Keratinocyte (primary cell): ENCODE data around the gene TBXT. TPM values are rescaled to one million over a fixed set of nuclear protein-coding genes. Genes with fewer than 3 reads are reported as not detected.

Experiments used
- DNase-seq: peaks from one replicate; pipeline ENCODE4 v3.0.0-alpha.2; 2011; ENCODE audit warnings: low read depth, missing footprints, low spot score
- FAIRE-seq: peaks from 2 replicates; lab custom pipeline; 2011; peaks lifted over from hg19 to GRCh38; lab: Jason Lieb, UNC
- H2AFZ ChIP-seq: 2 replicates; pipeline ENCODE4 v1.6.0; 2012; ENCODE audit warnings: low read length, control low read depth, inconsistent platforms; ENCODE audit not compliant: control insufficient read depth
- H3K27ac ChIP-seq: 2 replicates; pipeline ENCODE4 v1.5.1; 2011; ENCODE audit warnings: low read length; ENCODE audit not compliant: control insufficient read depth, insufficient read depth
- H3K27me3 ChIP-seq: 3 replicates; pipeline ENCODE4 v1.6.0; 2011; ENCODE audit warnings: low read length; ENCODE audit not compliant: control insufficient read depth, insufficient read depth; ENCODE audit errors: extremely low read depth
- H3K36me3 ChIP-seq, 2 experiments: 2 replicates in 1 of 2; 3 replicates in 1 of 2; pipeline ENCODE4 v1.5.1; 2011; ENCODE audit warnings: low read length in 2 of 2, mild to moderate bottlenecking in 1 of 2; ENCODE audit not compliant: control insufficient read depth in 2 of 2, insufficient read depth in 2 of 2; ENCODE audit errors: extremely low read depth in 1 of 2
- H3K4me1 ChIP-seq: 3 replicates; pipeline ENCODE4 v1.5.1; 2011; ENCODE audit warnings: low read length; ENCODE audit not compliant: control insufficient read depth, insufficient read depth; ENCODE audit errors: extremely low read depth
- H3K4me2 ChIP-seq: 3 replicates; pipeline ENCODE4 v1.6.0; 2011; ENCODE audit warnings: low read depth, low read length; ENCODE audit not compliant: control insufficient read depth, insufficient read depth; ENCODE audit errors: extremely low read depth
- H3K4me3 ChIP-seq, 3 experiments: fragments of 200-600 bp in 1 of 3; sonication (generic) in 1 of 3; 2 replicates in 2 of 3; 3 replicates in 1 of 3; pipeline ENCODE4 v1.5.1; 2011 to 2016; ENCODE audit warnings: low read length in 3 of 3, mild to moderate bottlenecking in 3 of 3, control low read depth in 2 of 3, inconsistent platforms in 1 of 3, low read depth in 1 of 3, mixed read lengths in 1 of 3, mixed run types in 1 of 3, moderate library complexity in 1 of 3; ENCODE audit not compliant: control insufficient read depth in 2 of 3, insufficient read depth in 2 of 3; ENCODE audit errors: extremely low read depth in 1 of 3
- H3K79me2 ChIP-seq: 2 replicates; pipeline ENCODE4 v1.6.0; 2012; ENCODE audit warnings: low read length; ENCODE audit not compliant: control insufficient read depth, insufficient read depth
- H3K9ac ChIP-seq: 3 replicates; pipeline ENCODE4 v1.6.0; 2011; ENCODE audit warnings: low read length; ENCODE audit not compliant: control insufficient read depth, insufficient read depth; ENCODE audit errors: extremely low read depth
- H3K9me1 ChIP-seq: 3 replicates; pipeline ENCODE4 v1.6.0; 2011; ENCODE audit warnings: low read length; ENCODE audit not compliant: control insufficient read depth, insufficient read depth; ENCODE audit errors: extremely low read depth
- H3K9me3 ChIP-seq: 2 replicates; pipeline ENCODE4 v1.5.1; 2012; ENCODE audit warnings: low read depth, low read length; ENCODE audit not compliant: control insufficient read depth
- H4K20me1 ChIP-seq: 3 replicates; pipeline ENCODE4 v1.6.0; 2011; ENCODE audit warnings: low read length; ENCODE audit not compliant: control insufficient read depth, insufficient read depth; ENCODE audit errors: extremely low read depth
- EZH2 ChIP-seq: IDR thresholded peaks from one replicate; pipeline ENCODE4 v1.6.1; 2012; ENCODE audit warnings: inconsistent platforms, mild to moderate bottlenecking, low read length, moderate library complexity
- dilution Hi-C: fragments of 300-500 bp; cut with MboI; formaldehyde crosslinking; loops from one replicate; pipeline ENCODE4 v1.7.0; 2020; ENCODE audit warnings: low sequenced_read_pairs; ENCODE audit not compliant: extremely low pct_ligation_motif_present
- polyA minus RNA-seq, 3 experiments: library from RNA; depleted of rRNA, polyadenylated mRNA; stranded (reverse); fragments of >200 nt; gene quantifications; 1 replicate in 1 of 3; 2 replicates in 1 of 3; 3 replicates in 1 of 3; pipeline ENCODE4 v1.2.3, GENCODE V29; 2011
- polyA plus RNA-seq, 5 experiments: library from polyadenylated mRNA; depleted of rRNA in 3 of 5; stranded (reverse) in 3 of 5; stranded (forward) in 1 of 5; unstranded in 1 of 5; fragments of >200 nt; gene quantifications; 1 replicate in 1 of 5; 2 replicates in 3 of 5; 3 replicates in 1 of 5; pipeline versions ENCODE4 v1.2.1 to v1.2.3, GENCODE V29; 2011 to 2012; ENCODE audit warnings: missing spikeins in 2 of 5, low read depth in 1 of 5, low replicate concordance in 1 of 5
- TF ChIP-seq, protein P1 (sequence below), 3 experiments: IDR thresholded peaks in 1 of 3; conservative IDR thresholded peaks in 1 of 3; optimal IDR thresholded peaks in 1 of 3; 2 replicates in 2 of 3; 3 replicates in 1 of 3; pipeline versions ENCODE3 to v1.5.1; 2011; ENCODE audit warnings: low read length in 3 of 3, mild to moderate bottlenecking in 3 of 3, moderate library complexity in 2 of 3, control low read depth in 1 of 3, inconsistent platforms in 1 of 3; ENCODE audit not compliant: insufficient read depth in 2 of 3; ENCODE audit errors: extremely low read depth in 1 of 3

Gene TBXT, protein sequence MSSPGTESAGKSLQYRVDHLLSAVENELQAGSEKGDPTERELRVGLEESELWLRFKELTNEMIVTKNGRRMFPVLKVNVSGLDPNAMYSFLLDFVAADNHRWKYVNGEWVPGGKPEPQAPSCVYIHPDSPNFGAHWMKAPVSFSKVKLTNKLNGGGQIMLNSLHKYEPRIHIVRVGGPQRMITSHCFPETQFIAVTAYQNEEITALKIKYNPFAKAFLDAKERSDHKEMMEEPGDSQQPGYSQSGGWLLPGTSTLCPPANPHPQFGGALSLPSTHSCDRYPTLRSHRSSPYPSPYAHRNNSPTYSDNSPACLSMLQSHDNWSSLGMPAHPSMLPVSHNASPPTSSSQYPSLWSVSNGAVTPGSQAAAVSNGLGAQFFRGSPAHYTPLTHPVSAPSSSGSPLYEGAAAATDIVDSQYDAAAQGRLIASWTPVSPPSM
- not detected in 3 replicates for polyA plus RNA-seq
- polyA plus RNA-seq (2011; ENCODE audit: low read depth): not detected
- polyA plus RNA-seq (2011; cell fraction: cytosol; rRNA removed): not detected in 2 replicates
- polyA plus RNA-seq (2011; cell fraction: nucleus; rRNA removed): not detected in 2 replicates
- not detected in 2 replicates for polyA plus RNA-seq (2012; ENCODE audit: low replicate concordance)
- polyA minus RNA-seq: not detected in 3 replicates
- not detected for polyA minus RNA-seq (2011; cell fraction: cytosol; rRNA and poly(A)+ RNA removed)
- polyA minus RNA-seq (2011; cell fraction: nucleus; rRNA and poly(A)+ RNA removed): not detected in 2 replicates

DNA sequence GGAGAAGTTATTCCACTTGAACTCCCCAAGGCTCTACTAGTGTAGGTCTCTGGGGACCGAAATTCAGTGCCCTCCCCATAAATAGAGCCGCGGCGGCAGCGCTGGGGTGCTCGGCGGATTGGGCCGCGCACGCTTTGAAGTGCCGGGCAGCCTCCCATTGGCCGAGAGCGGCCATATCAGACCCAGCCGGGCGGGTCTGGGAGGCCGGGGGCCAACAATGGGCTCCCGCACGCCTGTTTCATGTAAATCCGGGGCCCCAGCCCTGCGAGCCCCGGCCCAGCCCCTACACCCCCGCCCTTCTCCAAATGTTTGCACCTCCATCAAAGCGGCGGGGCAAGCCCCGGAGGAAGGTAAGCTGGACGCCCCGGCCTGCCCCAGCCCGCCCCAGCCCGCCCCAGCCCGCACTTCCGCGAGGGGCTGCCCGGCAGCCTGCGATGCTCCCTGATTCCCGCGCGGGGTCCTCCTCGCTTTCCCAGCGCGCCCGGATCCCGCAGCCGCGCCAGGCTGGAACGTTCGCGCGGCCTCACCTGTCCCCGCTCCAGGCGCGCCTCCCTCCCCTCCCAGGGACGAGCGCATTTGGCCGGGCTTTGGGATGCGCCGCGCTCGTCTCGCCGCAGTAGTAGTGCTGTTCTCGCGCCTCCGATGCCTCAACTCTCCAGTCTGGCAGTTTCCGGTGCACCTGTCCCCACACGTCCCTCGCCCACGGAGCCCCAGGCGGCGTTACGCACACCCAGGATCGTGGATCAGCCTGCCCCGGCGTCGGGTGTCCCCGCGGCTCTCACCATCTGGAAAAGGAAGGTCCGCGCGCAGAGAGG, at the start of gene TBXT:
TBXT (minus strand) TSS at position 51 of the 815 bp plus-strand sequence. CDS start 260 bp downstream, outside the sequence.
- H3K4me1 ChIP-seq: no peaks in the 10 kb centered on the region
- TF ChIP-seq, protein P1, sequence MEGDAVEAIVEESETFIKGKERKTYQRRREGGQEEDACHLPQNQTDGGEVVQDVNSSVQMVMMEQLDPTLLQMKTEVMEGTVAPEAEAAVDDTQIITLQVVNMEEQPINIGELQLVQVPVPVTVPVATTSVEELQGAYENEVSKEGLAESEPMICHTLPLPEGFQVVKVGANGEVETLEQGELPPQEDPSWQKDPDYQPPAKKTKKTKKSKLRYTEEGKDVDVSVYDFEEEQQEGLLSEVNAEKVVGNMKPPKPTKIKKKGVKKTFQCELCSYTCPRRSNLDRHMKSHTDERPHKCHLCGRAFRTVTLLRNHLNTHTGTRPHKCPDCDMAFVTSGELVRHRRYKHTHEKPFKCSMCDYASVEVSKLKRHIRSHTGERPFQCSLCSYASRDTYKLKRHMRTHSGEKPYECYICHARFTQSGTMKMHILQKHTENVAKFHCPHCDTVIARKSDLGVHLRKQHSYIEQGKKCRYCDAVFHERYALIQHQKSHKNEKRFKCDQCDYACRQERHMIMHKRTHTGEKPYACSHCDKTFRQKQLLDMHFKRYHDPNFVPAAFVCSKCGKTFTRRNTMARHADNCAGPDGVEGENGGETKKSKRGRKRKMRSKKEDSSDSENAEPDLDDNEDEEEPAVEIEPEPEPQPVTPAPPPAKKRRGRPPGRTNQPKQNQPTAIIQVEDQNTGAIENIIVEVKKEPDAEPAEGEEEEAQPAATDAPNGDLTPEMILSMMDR (optimal IDR thresholded peaks at IDR 0.05 in 1 of 3, IDR thresholded peaks at IDR 0.05 in 1 of 3, conservative IDR thresholded peaks at IDR 0.05 in 1 of 3; ENCODE audit: extremely low read depth in 1 of 3, insufficient read depth in 2 of 3, low read length in 3 of 3): no peak
- TF ChIP-seq EZH2: no peak
- H2AFZ ChIP-seq: peak within 1 kb of the TSS; percentile 9
- H3K4me2 ChIP-seq: no peak within 1 kb of the TSS
- DNase-seq: no peak
- no peaks in the 10 kb centered on the region for H3K36me3 ChIP-seq
- peaks cover 61% of the 10 kb centered on the region for H3K27me3 ChIP-seq
- FAIRE-seq: no peak
- H3K4me3 ChIP-seq: no peak within 1 kb of the TSS
- H3K9ac ChIP-seq: no peak within 1 kb of the TSS
- no peak within 1 kb of the TSS for H3K27ac ChIP-seq
- no peaks in the 10 kb centered on the region for H3K79me2 ChIP-seq
- no peaks in the 10 kb centered on the region for H4K20me1 ChIP-seq
- no peaks in the 10 kb centered on the region for H3K9me3 ChIP-seq
- dilution Hi-C loops: no loop called here
- no peaks in the 10 kb centered on the region for H3K9me1 ChIP-seq

DNA sequence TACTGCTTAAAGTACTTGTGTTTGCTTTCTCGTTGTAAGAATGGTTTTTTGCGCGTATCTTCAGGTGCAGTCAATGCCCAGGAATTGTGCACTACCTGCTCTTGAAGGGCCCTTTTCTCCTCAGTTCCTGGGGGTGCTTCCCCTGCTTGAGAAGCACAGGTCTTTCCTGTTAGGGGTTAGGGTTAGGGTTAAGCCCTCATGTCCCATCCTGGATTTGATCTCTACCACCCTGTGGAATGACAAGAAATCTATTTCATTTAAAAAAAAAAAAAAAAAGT, 39.6 kb upstream of the TBXT start:
- FAIRE-seq: no peak
- H3K4me3 ChIP-seq: no peak overlapping the region
- dilution Hi-C loops: no loop called here

More for the DNA sequence above, 39.6 kb upstream of the TBXT start:
- H2AFZ ChIP-seq: no peak overlapping the region
- no peaks in the 10 kb centered on the region for H4K20me1 ChIP-seq
- no peak overlapping the region for H3K4me2 ChIP-seq
- no peak for TF ChIP-seq EZH2
- TF ChIP-seq, protein P1 (optimal IDR thresholded peaks at IDR 0.05 in 1 of 3, IDR thresholded peaks at IDR 0.05 in 1 of 3, conservative IDR thresholded peaks at IDR 0.05 in 1 of 3; ENCODE audit: extremely low read depth in 1 of 3, insufficient read depth in 2 of 3, low read length in 3 of 3): no peak
- no peaks in the 10 kb centered on the region for H3K79me2 ChIP-seq
- no peak for DNase-seq
- H3K36me3 ChIP-seq: no peaks in the 10 kb centered on the region
- no peak overlapping the region for H3K27ac ChIP-seq
- no peaks in the 10 kb centered on the region for H3K9me1 ChIP-seq
- no peaks in the 10 kb centered on the region for H3K4me1 ChIP-seq
- H3K27me3 ChIP-seq: no peaks in the 10 kb centered on the region
- no peaks in the 10 kb centered on the region for H3K9me3 ChIP-seq
- H3K9ac ChIP-seq: no peak overlapping the region
